Karpas-422 (cell line): ENCODE results near the gene ID1. TPM values are rescaled to one million over a fixed set of nuclear protein-coding genes. Genes with fewer than 3 reads are reported as not detected.
"Not testable (repeated sequence)": the region's sequence is repeated elsewhere in the genome, so short reads cannot be mapped to it uniquely, and the experiment has no call there.

Experiments
- DNase-seq: peaks from one replicate; pipeline ENCODE4 v3.0.0-alpha.2; 2015
- H2AFZ ChIP-seq: fragments of 200-600 bp; sonication (generic); 2 replicates; pipeline ENCODE4 v1.6.1; 2014; ENCODE audit warnings: antibody characterized with exemption, low read length, mixed read lengths
- H3K27ac ChIP-seq: fragments of 200-600 bp; sonication (generic); 2 replicates; pipeline ENCODE4 v1.5.1; 2014; ENCODE audit warnings: mild to moderate bottlenecking, low read length, moderate library complexity
- H3K27me3 ChIP-seq: fragments of 200-600 bp; sonication (generic); 2 replicates; pipeline ENCODE4 v1.6.1; 2014; ENCODE audit warnings: low read length, mixed read lengths
- H3K36me3 ChIP-seq: fragments of 200-600 bp; sonication (generic); 2 replicates; pipeline ENCODE4 v1.6.1; 2014; ENCODE audit warnings: low read length, mixed read lengths; ENCODE audit not compliant: insufficient read depth
- H3K4me1 ChIP-seq: fragments of 200-600 bp; sonication (generic); 2 replicates; pipeline ENCODE4 v1.6.1; 2014; ENCODE audit warnings: mild to moderate bottlenecking, low read length, mixed read lengths
- H3K4me2 ChIP-seq: fragments of 200-600 bp; sonication (generic); 2 replicates; pipeline ENCODE4 v1.6.1; 2014; ENCODE audit warnings: low read length, low read depth, mild to moderate bottlenecking; ENCODE audit not compliant: poor library complexity, severe bottlenecking
- H3K4me3 ChIP-seq: fragments of 200-600 bp; sonication (generic); 2 replicates; pipeline ENCODE4 v1.5.1; 2014; ENCODE audit warnings: mild to moderate bottlenecking, antibody characterized with exemption, low read length, mixed read lengths
- H3K79me2 ChIP-seq: fragments of 200-600 bp; sonication (generic); 2 replicates; pipeline ENCODE4 v1.6.1; 2014; ENCODE audit warnings: mild to moderate bottlenecking, low read length, mixed read lengths
- H3K9ac ChIP-seq: fragments of 200-600 bp; sonication (generic); 2 replicates; pipeline ENCODE4 v1.6.0; 2014; ENCODE audit warnings: low read length
- H3K9me2 ChIP-seq: fragments of 200-600 bp; sonication (generic), shearing (Covaris generic); replicated peaks from 2 replicates; pipeline ENCODE4 v1.6.0; 2014; ENCODE audit warnings: mild to moderate bottlenecking, low read length, moderate library complexity; ENCODE audit not compliant: insufficient read depth
- H3K9me3 ChIP-seq: fragments of 300-700, 200-600 bp; sonication (generic); 2 replicates; pipeline ENCODE4 v1.6.1; 2014; ENCODE audit warnings: low read length, mixed read lengths
- H4K20me1 ChIP-seq: fragments of 200-600 bp; sonication (generic); 2 replicates; pipeline ENCODE4 v1.6.1; 2014; ENCODE audit warnings: mild to moderate bottlenecking, antibody characterized with exemption, low read length, low read depth; ENCODE audit not compliant: insufficient read depth
- total RNA-seq: library from RNA; depleted of rRNA; stranded (reverse); fragments of >200 nt; shearing (Covaris generic); gene quantifications from 2 replicates; pipeline ENCODE4 v1.2.3, GENCODE V29; 2014; ENCODE audit warnings: low replicate concordance

The ID1 gene
- total RNA-seq, 1 experiment from 2014 or later, result 5.0 TPM

DNA sequence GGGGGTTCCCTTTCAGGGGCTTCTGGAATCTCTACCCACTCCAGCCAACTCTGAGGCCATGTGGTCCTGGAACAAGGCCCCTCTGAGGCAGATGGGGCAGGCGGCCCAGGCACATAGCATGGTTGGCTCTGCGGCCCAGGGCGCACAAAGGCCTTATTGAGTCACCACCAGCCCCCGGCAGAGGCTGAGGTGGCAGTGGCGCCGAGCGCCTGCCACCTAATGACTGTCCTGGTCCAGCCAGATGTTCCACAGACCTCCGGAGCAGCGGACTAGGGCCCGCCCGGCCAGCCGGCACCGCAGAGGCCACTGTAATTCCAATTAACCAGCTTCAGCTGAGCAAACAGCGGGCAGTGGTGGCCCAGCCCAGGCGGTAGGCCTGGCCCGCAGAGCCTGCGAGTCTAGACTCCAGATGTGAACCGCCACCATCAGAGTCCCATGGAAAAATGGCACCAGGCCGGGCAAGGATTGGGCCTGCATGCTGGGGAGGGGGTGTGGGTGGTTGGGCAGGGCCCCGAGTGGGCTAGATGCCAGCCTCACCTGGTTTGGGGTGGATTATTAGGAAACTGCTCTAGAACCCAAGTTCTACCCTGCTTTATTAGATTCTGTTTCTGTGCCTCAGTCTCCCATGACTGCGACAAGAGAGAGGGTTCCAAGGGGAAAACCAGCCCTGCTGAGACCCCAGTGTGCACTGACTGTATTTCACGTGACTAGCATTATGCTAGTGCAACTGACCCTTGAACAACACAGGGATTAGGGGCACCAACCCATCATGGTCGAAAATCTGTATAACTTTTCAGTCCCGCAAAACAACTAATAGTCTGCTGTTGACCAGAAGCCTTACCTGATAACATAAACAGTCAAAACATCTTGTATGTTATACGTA lies 34.1 kb upstream of the ID1 start:
- H2AFZ ChIP-seq, result no peak overlapping the region
- H3K9ac ChIP-seq, result no peak overlapping the region
- DNase-seq, result no peak

DNA sequence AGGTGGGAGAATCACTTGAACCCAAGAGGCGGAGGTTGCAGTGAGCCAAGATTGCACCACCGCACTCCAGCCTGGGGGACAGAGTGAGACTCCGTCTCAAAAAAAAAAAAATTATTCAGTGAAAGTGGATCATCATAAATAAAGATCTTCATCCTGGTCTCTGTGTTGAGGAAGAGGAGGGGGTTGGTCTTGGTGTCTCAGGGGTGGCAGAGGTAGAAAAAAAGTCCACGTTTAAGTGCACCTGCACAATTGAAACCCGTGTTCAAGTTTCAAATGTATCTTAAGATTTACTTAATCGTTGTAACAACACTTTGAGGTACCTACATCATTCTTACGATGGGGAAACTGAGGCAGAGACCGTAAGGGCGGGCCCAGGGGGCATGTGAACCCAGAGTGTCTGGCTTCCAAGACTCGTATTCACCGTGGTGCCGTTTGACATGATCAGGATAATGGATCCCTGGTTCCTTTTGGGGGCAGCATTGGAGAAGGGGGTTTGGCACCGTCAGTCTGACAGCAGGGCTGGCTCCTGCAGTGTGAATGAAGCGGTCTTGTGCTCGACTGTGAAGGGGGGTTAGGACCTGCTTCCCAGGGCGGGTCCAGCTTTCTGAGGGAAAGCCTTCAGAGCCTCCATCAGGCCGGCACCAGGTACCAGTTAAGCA lies 32.9 kb upstream of the ID1 start:
- H3K4me2 ChIP-seq, result peak overlapping the region; percentile 77
- H3K9me2 ChIP-seq, result no peaks in the 10 kb centered on the region
- H3K36me3 ChIP-seq, result 0 out of 2 replicates have a peak, but pooled peaks cover 3% of the 10 kb centered on the region
- no peaks in the 10 kb centered on the region for H3K9me3 ChIP-seq
- H4K20me1 ChIP-seq, result no peaks in the 10 kb centered on the region
- peaks cover 16% of the 10 kb centered on the region for H3K4me1 ChIP-seq
- no peak for DNase-seq
- peak overlapping the region; percentile 81 for H3K9ac ChIP-seq
- H3K4me3 ChIP-seq, result peak overlapping the region; percentile 67
- H3K79me2 ChIP-seq, result no peaks in the 10 kb centered on the region
- no peaks in the 10 kb centered on the region for H3K27me3 ChIP-seq
- H3K27ac ChIP-seq, result peak overlapping the region; percentile 14; the same call in 1 of the 2 replicates
- H2AFZ ChIP-seq, result peak overlapping the region; percentile 80; the same call in 1 of the 2 replicates

More for the DNA sequence above, 34.1 kb upstream of the ID1 start:
- H3K27ac ChIP-seq, result no peak overlapping the region
- H3K4me1 ChIP-seq, result peaks cover 18% of the 10 kb centered on the region
- H3K4me3 ChIP-seq, result no peak overlapping the region
- no peaks in the 10 kb centered on the region for H4K20me1 ChIP-seq
- H3K79me2 ChIP-seq, result no peaks in the 10 kb centered on the region
- no peaks in the 10 kb centered on the region for H3K9me3 ChIP-seq
- H3K9me2 ChIP-seq, result no peaks in the 10 kb centered on the region
- no peak overlapping the region for H3K4me2 ChIP-seq
- 0 out of 2 replicates have a peak, but pooled peaks cover 3% of the 10 kb centered on the region for H3K36me3 ChIP-seq
- H3K27me3 ChIP-seq, result no peaks in the 10 kb centered on the region

DNA sequence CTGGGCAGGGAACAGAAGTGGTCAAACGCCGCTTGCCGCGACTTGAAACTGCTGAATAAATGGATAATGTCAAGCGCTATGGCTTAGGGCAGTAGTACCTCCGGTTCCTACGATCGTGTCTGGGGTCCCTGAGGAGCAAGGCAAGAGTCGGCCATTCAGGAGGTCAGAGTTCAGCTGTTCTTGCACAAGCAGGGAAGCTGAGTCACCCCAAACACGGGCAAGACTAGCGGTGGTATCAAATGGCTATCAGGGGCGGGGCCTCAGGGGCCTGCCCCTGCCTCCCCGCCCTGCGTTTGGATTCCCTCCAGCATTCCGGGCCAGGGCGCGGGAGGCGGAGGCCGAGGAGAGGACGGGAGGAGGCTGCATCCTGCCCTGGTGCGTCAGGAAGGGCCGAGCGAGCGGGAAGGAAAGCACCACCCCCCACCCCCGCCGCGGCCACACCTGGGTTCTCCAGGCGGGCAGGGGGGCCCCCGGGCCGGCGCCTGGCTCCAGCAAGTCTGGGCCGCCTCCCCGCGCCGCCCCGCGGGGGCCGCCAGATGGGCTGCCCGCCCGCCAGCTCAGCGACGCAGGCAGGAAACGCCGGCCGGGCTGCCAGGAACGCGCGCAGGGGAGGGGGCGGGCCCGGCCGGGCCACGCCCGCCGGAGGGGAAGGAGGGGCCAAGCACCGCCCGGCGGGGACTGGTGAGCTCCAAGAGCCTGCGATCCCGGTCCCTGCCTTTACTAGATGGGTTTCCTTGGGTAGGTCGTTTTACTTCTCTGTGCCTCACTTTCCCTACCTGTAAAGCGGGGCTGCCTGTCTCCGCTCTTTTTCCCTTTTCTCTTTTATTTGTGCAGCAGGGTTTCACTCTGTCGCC lies 32.2 kb upstream of the ID1 start:
- Histone ChIP-seq H3K9me3 (no peaks in the 10 kb centered on the region), H2AFZ (peak overlapping the region; percentile 80; the same call in 1 of the 2 replicates), H3K27me3 (no peaks in the 10 kb centered on the region)

DNA sequence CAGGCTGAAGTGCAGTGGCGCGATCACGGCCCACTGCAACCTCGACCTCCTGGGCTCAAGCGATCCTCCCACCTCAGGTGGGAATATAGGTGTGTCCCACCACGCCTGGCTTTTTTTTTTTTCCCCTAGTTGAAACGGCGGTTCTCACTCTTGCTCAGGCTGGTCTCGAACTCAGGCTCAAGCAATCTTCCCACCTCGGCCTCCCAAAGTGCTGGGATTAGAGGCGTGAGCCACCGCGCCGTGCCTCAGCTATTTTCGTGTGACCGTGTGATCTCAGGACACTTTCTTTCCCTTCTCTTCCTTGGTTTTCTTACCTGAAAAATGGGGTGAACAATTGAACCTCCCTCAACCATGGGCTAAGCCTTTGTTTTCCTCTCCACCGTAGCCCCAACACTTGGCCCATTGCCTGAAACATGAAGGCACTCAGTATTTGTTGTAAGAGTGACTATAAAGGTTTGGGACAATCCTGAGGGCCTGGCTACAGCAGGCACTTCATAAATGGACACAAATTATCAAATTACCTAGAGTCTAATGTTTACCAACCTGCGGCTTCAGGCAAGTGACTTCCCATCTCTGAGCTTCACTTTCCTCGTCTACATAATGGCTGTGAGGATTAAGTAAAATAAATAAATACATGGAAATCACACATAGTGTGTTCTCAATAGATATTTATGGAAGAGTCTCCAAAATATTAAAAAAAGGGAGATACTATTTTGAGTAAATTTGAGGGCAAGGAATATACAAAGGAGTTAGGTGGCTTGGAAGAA lies 31.4 kb upstream of the ID1 start:
- H2AFZ ChIP-seq, result 0 out of 2 replicates have a peak overlapping the region, but pooled peaks have one; percentile 36

More for the DNA sequence above, 32.2 kb upstream of the ID1 start:
- H3K36me3 ChIP-seq, result 0 out of 2 replicates have a peak, but pooled peaks cover 3% of the 10 kb centered on the region
- H3K9ac ChIP-seq, result peak overlapping the region; percentile 81
- H3K27ac ChIP-seq, result peak overlapping the region; percentile 14; the same call in 1 of the 2 replicates
- no peaks in the 10 kb centered on the region for H3K79me2 ChIP-seq
- no peaks in the 10 kb centered on the region for H3K9me2 ChIP-seq
- H3K4me2 ChIP-seq, result peak overlapping the region; percentile 77
- no peaks in the 10 kb centered on the region for H4K20me1 ChIP-seq
- H3K4me1 ChIP-seq, result peaks cover 16% of the 10 kb centered on the region
- peak overlapping the region; percentile 67 for H3K4me3 ChIP-seq
- peak; percentile 94 for DNase-seq

DNA sequence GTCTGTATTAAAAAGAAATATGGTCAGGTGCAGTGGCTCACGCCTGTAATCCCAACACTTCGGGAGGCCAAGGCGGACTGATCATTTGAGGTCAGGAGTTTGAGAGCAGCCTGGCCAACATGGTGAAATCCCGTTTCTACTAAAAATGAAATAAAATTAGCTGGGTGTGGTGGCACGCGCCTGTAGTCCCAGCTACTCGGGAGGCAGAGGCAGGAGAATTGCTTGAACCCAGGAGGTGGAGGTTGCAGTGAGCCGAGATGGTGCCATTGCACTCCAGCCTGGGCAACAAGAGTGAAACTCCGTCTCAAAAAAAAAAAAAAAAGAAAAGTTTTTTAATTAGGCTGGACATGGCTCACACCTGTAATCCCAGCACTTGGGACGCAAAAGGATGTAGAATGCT lies 30.1 kb upstream of the ID1 start:
- H3K36me3 ChIP-seq, H3K9me3 ChIP-seq, H3K79me2 ChIP-seq, H3K4me2 ChIP-seq, H3K27ac ChIP-seq, H3K27me3 ChIP-seq, DNase-seq, H3K4me3 ChIP-seq, H2AFZ ChIP-seq, H4K20me1 ChIP-seq, H3K9me2 ChIP-seq, H3K9ac ChIP-seq: not testable (repeated sequence)
- H3K4me1 ChIP-seq, result peaks cover 16% of the 10 kb centered on the region

More for the DNA sequence above, 31.4 kb upstream of the ID1 start:
- Histone ChIP-seq H3K27ac (no peak overlapping the region), H3K9me3 (no peaks in the 10 kb centered on the region), H4K20me1 (no peaks in the 10 kb centered on the region), H3K4me3 (peak overlapping the region; percentile 67; the same call in 1 of the 2 replicates), H3K9me2 (no peaks in the 10 kb centered on the region), H3K27me3 (no peaks in the 10 kb centered on the region), H3K79me2 (no peaks in the 10 kb centered on the region), H3K4me2 (peak overlapping the region; percentile 77), H3K36me3 (0 out of 2 replicates have a peak, but pooled peaks cover 3% of the 10 kb centered on the region), H3K9ac (peak overlapping the region; percentile 51), H3K4me1 (peaks cover 16% of the 10 kb centered on the region)
- no peak for DNase-seq

DNA sequence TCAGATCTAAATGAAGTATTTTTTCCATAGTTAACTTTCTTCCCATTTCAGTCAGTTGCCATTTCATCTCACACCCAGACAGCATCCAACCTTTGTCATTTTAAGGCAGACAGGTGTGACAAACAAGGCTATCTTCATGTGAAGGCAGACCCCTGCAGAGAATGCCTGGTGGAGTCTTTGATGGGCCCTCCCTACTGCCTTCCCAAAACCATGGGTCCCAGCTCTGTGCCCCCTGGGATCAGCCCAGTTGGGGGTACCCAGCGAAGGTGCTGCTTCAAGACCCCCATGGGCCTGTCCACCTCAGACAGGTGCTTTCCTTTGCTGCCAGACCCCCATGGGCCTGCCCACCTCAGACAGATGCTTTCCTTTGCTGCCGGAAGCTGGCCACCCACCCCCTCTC lies 28.3 kb upstream of the ID1 start:
- H4K20me1 ChIP-seq, result no peaks in the 10 kb centered on the region
- no peak overlapping the region for H3K27ac ChIP-seq
- H3K9me3 ChIP-seq, result no peaks in the 10 kb centered on the region
- H2AFZ ChIP-seq, result no peak overlapping the region
- no peak for DNase-seq
- no peak overlapping the region for H3K4me3 ChIP-seq
- no peaks in the 10 kb centered on the region for H3K27me3 ChIP-seq
- H3K79me2 ChIP-seq, result no peaks in the 10 kb centered on the region
- H3K4me1 ChIP-seq, result peaks cover 16% of the 10 kb centered on the region
- H3K4me2 ChIP-seq, result no peak overlapping the region
- no peaks in the 10 kb centered on the region for H3K36me3 ChIP-seq
- H3K9ac ChIP-seq, result no peak overlapping the region
- no peaks in the 10 kb centered on the region for H3K9me2 ChIP-seq

DNA sequence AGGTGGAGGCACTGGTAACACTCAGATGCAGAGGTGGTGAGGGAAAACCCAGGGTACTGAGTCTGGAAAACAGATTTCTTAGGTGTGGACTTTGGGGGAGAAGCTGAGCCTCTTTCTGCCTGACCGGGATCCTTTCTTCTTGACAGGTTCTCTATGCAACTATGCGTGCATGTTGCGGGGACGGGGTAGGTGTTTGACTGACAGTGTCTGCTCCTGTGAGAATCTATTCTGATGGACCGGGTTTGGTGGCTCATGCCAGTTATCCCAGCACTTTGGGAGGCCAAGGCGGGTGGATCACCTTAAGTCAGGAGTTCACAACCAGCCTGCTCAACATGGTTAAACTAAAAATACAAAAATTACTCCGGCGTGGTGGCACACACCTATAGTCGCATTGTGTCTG lies 27.9 kb upstream of the ID1 start:
- no peak overlapping the region for H3K4me2 ChIP-seq
- no peaks in the 10 kb centered on the region for H4K20me1 ChIP-seq
- H3K4me3 ChIP-seq, result no peak overlapping the region
- no peak overlapping the region for H2AFZ ChIP-seq
- H3K4me1 ChIP-seq, result peaks cover 13% of the 10 kb centered on the region
- no peaks in the 10 kb centered on the region for H3K27me3 ChIP-seq
- H3K9me3 ChIP-seq, result no peaks in the 10 kb centered on the region
- H3K79me2 ChIP-seq, result no peaks in the 10 kb centered on the region
- no peak overlapping the region for H3K9ac ChIP-seq
- H3K9me2 ChIP-seq, result no peaks in the 10 kb centered on the region
- H3K36me3 ChIP-seq, result no peaks in the 10 kb centered on the region
- no peak overlapping the region for H3K27ac ChIP-seq
- no peak for DNase-seq
